Amygdala (tissue), 56 donors: ENCODE data around the gene NFIB.

Experiments used
- DNase-seq, 56 donors: peaks; one replicate each; lab custom pipeline; 2025; lab: John Stamatoyannopoulos, UW

Gene NFIB

GRCh38 chr9:14309403-14309802, 4.5 kb downstream of the NFIB start:
- DNase-seq, result no peak

GRCh38 chr9:14308853-14309145, 5.1 kb downstream of the NFIB start:
- no peak for DNase-seq

GRCh38 chr9:14307989-14308852, 5.7 kb downstream of the NFIB start:
- DNase-seq, result peak in 14 of 56 donors; percentile 6 to 67 (median 35)

DNA sequence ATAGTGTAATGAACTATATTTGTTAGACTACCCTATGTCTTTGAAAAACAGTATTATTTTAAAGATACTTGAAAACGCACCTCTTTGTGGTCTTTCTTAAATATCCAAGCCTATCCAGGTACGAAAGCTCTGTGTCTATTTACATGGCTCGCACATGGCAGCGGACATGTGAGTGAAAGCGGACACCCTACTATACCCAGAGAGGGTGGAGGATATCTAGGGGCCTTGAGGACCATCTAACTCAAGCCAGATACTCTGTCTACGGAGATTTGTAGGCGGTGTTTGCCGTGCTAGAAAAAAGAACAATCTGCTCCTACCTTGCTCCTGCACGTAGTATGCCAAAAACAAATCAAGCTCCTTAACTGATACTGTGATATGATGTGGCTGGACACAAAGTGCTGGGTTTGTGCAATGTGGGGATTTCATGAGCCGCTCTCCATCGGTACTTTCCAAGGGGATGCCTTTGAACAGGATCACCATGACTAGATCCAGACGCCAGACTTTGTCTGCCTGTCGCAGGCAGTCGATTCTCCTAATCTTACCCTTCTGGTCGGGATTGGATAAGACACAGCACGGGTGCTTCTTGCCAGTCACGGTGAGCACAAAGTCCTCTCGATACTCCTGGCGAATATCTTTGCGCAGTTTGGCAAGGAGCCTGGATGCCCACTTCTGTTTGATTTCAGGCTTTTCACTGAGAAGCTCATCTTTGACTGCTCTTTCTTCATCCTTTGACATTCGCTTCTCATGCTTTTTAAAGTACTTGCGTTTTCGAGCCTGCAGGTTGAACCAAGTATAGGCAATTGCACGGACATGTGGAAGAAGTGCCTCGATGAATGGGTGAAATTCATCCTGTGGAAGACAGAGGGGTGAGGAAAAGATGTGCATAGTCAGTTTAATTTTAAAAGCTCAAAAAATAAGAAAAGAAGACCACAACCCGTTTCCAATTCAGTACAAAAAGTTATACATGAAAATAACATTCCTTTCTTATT, 7.0 kb downstream of the NFIB start:
- DNase-seq, result peak in 5 of 56 donors; percentile 2 to 44 (median 19)

GRCh38 chr9:14306188-14306587, 7.8 kb downstream of the NFIB start:
- DNase-seq, result no peak

DNA sequence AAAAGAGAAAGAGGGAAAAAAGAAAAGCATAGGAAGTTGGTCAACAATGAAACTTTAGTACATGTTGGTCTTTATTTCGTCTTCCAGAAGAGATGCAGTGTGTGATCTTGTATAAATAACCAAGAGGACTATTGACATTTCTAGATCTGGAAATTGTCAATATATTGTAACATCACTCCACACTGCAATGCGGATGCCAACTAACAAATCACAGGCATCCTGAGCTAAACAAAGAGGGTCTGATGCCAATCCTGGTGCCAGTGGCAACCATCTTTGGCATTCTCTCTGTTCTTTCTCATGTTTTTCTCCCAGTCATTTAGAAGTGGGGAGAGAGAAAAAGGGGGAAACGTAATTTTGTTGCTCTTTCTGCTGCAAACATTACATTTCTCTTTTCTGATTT, 9.7 kb downstream of the NFIB start:
- peak in 6 of 56 donors; percentile 9 to 33 (median 21) for DNase-seq

GRCh38 chr9:14303521-14303920, 10.4 kb downstream of the NFIB start:
- DNase-seq, result peak in 47 of 56 donors; percentile 25 to 95 (median 77)

- DNase-seq, result no peak
Measured at GRCh38 chr9:14303100-14303499, 10.8 kb downstream of the NFIB start.

DNA sequence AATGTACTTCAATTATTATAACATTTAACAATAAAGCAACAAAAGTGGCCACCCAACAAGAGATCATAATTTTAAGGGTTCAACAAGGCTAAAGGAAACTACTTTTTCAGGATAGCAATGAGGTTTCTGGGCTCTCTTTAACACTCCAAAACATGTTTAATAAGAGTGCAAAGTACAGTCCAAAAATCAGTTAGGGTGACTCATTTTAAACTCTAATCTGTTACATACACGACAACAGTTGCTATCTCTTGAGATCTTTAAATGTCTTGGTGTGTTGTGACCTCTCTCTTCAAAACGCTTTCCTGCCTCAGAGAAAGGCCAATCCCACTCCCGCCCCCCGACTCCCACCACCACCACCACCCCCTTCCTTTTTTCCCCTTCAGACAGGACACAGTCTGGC, 11.5 kb downstream of the NFIB start:
- DNase-seq, result no peak

DNA sequence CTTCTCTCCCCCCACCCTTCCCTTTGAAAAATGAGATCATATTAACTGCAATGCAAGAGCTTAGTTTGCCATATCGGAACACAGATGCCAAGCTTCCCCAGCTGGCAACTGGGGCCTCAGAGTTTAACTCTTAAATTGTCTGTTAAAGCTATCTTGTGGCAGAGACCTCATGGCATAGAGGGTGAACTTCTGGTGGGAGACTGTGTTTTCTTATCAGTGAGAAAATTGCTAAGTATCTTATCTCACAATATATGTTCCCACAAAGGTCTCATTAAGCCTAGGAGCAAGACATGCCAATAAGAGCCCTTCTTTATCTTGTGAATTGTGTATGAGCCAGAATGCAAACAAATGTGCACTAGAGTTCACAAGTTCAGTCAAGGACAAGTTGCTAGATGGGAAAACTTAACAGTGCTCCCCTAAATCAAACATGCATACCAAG, 12.3 kb downstream of the NFIB start:
- no peak for DNase-seq

GRCh38 chr9:14301006-14301405, 12.9 kb downstream of the NFIB start:
- DNase-seq, result no peak

- DNase-seq, result no peak
Measured at GRCh38 chr9:14300588-14300987, 13.4 kb downstream of the NFIB start.

DNA sequence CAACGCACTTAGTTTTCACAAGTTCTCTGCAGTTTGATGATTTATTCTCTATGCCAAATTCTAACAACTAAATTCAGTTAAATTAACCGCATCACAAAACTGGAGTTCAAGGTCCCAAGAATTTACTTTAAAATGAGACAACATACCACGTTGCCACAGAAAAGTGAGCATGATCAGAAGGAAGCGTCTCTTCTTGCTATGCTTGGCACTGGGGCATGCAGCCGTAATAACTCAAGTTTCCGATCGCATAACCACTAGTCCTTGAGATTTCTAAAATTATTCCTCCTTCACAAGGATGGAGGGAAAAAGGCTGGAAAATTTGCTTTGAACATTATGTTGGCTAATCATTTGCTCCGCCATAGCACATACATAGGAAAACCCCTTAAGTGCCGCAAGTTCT, 13.9 kb downstream of the NFIB start:
- DNase-seq, result no peak

DNA sequence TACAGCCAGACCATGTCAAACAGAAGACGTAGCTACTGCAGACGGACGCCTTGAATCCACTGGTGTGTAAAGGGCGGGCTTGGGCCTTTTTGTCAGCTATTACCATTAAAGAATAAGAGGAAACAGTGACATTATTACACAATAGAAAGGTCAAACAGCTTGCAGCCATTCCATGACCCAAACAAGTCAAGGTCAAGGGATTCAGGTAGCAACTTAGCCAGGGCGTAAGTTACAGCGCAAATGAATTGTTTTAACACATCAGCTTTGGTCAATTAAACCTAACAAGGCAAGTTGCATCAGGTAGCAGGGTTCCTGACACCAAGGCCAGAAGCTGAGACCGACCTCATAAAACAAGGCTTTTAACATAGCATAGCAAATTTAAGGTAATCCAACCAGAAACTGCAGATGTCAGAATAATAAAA, 15.3 kb downstream of the NFIB start:
- no peak for DNase-seq

GRCh38 chr9:14296495-14297113, 17.3 kb downstream of the NFIB start:
- peak in 5 of 56 donors; percentile 27 to 55 (median 37) for DNase-seq

- no peak for DNase-seq
Measured at GRCh38 chr9:14294659-14295058, 19.3 kb downstream of the NFIB start.

- DNase-seq, result no peak
Measured at GRCh38 chr9:14293801-14294200, 20.1 kb downstream of the NFIB start.

- DNase-seq, result no peak
Measured at GRCh38 chr9:14292181-14292739, 21.7 kb downstream of the NFIB start.

- no peak for DNase-seq
Measured at GRCh38 chr9:14289916-14290315, 24.0 kb downstream of the NFIB start.

GRCh38 chr9:14288433-14288832, 25.5 kb downstream of the NFIB start:
- DNase-seq, result no peak

GRCh38 chr9:14286121-14286520, 27.8 kb downstream of the NFIB start:
- DNase-seq, result no peak
